Mucosa of descending colon (tissue), 3 donors: ENCODE data around the gene CD1E. TPM values are rescaled to one million over a fixed set of nuclear protein-coding genes. Genes with fewer than 3 reads are reported as not detected.

Experiments
- ATAC-seq: fragments of 200-7000 bp; cut with Tn5 transposase; one replicate; pipeline ENCODE4 v1.9.1; 2020; ENCODE audit warnings: mild to moderate bottlenecking, moderate library complexity
- DNase-seq, 3 donors: peaks; one replicate each; pipeline ENCODE4 v3.0.0-alpha.2; 2020
- H3K36me3 ChIP-seq: fragments of 200-600 bp; one replicate; pipeline ENCODE4 v1.8.0; 2021; ENCODE audit warnings: low read depth, mild to moderate bottlenecking
- H3K4me1 ChIP-seq: fragments of 200-600 bp; one replicate; pipeline ENCODE4 v1.8.0; 2021; ENCODE audit warnings: low read depth, mild to moderate bottlenecking
- H3K4me3 ChIP-seq: fragments of 200-600 bp; one replicate; pipeline ENCODE4 v1.8.0; 2021; ENCODE audit warnings: mild to moderate bottlenecking
- H3K9me3 ChIP-seq: fragments of 200-600 bp; one replicate; pipeline ENCODE4 v1.8.0; 2021; ENCODE audit warnings: mild to moderate bottlenecking
- CTCF ChIP-seq: fragments of 200-600 bp; IDR thresholded peaks from one replicate; pipeline ENCODE4 v1.8.0; 2022; ENCODE audit warnings: antibody characterized with exemption, mild to moderate bottlenecking
- intact Hi-C, 2 donors: fragments of 100-400 bp; cut with DNase I in 1 of 2; cut with micrococcal nuclease in 1 of 2; formaldehyde crosslinking; loops; one replicate each; pipeline versions ENCODE4 v1.11.0 to v1.11.1; 2022; cut with DNase I, micrococcal nuclease
- long read RNA-seq, 2 donors: library from polyadenylated mRNA; unstranded; transcript quantifications; one replicate each; pipeline ENCODE4 v2.0.0, GENCODE V29; 2019 to 2021
- total RNA-seq, 3 donors: library from RNA; stranded (reverse); fragmentation: NEBNext Ultra II Directional in 2 of 3; extraction: Animal tissue kit (Norgen Biotek cat#: 25700) in 2 of 3; gene quantifications; one replicate each; pipeline versions ENCODE4 v1.2.1 to v1.2.4, GENCODE V29; 2021 to 2023
- donor health status: DM: no; HTN: no; CAD: no; lungs with moderate emphysema.
- donor health status: DM: no; HTN: no; CAD: no.
- donor health status: DM: no; HTN: yes; CAD: no.

CD1E gene
- not detected for total RNA-seq
- long read RNA-seq, donor 1 = 0 reads
- long read RNA-seq, donor 2 = 0 reads

DNA sequence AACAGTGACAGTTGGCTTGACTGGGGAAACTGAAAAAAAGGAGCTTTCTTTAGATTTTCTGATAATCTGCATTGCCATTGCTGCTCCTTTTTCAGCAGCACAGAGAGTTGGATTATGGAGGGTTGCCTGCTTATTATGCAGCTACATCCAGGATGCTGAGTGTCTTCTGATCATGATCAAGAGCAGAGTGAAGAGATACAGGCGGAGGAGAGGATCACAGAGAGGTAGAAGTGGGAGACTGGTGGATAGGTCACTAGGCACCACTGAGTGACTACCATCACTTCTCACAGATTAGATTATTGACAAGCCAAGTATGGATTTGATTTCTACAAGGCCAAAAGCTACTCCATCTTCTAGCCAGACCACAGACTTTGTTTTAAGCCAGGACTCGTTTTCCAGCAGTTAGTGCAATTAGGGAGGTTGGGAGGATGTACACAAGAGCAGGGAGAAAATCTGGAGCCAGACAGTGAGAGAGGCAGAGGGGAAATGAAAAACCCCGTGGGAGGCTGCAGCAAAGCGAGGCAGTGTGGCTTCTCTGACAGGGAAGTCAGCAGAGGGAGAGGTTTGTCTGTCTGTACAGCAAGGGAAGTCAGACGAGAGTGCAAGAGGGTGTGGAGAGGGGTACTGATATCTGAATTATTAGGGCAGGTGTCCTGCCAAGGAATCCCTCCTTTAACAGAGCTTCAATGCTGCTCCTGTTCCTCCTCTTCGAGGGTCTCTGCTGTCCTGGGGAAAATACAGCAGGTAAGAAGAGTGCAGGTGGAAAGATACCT is at the start of gene CD1E:
Gene CD1E, plus strand, starts transcription at position 592 of the 773 bp plus-strand sequence. Its CDS starts 95 bp downstream, at position 687.
- intact Hi-C loops = no loop called here
- Histone ChIP-seq H3K4me3 (no peak within 1 kb of the TSS), H3K36me3 (no peaks in the 10 kb centered on the region), H3K9me3 (peaks cover 2% of the 10 kb centered on the region), H3K4me1 (no peaks in the 10 kb centered on the region)
- DNase-seq (no peak), ATAC-seq (no peak)
- no peak for TF ChIP-seq CTCF

GRCh38 chr1:158310623-158311022 is 43.1 kb upstream of the CD1E start:
- intact Hi-C loops = no loop called here
- TF ChIP-seq CTCF = no peak

DNA sequence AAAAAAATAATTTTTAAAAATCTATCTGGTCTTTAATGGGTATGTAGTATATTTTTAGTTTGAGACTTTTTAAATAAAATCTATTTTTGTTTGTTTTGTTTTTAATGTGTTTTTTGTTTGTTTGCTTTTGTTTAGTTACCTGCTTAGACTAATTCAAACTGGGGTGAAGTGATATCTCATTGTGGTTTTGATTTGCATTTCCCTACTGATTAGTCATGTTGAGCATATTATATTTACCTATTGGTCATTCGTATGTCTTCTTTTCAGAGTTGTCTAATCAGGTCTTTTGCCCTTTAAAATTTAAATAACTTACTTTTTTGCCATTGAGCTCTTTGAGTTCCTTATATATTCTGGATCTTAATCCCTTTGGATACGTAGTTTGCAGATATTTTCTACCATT is 42.6 kb upstream of the CD1E start:
- peaks cover 13% of the 10 kb centered on the region for H3K9me3 ChIP-seq
- no peak for ATAC-seq

More at GRCh38 chr1:158310623-158311022, 43.1 kb upstream of the CD1E start:
- H3K9me3 ChIP-seq = peaks cover 13% of the 10 kb centered on the region
- ATAC-seq = no peak
- H3K4me1 ChIP-seq = no peaks in the 10 kb centered on the region
- DNase-seq = no peak
- no peaks in the 10 kb centered on the region for H3K36me3 ChIP-seq
- H3K4me3 ChIP-seq = no peak overlapping the region

DNA sequence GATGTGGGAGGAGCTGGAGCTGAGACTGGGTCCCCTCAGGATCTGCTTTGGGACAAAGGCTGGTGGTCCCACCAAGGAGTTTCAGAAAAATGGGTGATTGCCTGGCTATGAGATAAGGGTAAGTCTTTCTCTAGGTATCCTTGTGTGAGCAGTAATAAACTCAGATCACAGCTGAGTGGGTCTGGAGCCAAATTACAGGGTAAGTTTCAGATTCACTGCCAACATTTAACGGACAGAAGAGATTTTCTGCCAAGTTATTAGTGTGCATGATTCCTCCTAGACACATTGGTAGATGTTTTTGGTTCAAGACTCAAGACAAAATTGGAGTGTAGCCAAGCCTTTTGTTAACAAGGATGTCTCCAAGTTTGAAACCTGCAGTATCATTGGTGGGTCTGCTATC is 29.8 kb upstream of the CD1E start:
- TF ChIP-seq CTCF = no peak
- no peaks in the 10 kb centered on the region for H3K36me3 ChIP-seq
- no peak for ATAC-seq
- H3K9me3 ChIP-seq = peaks cover 4% of the 10 kb centered on the region
- no peak for DNase-seq
- no peaks in the 10 kb centered on the region for H3K4me1 ChIP-seq
- H3K4me3 ChIP-seq = no peak overlapping the region
- intact Hi-C loops = no loop called here

More for the DNA sequence above, 42.6 kb upstream of the CD1E start:
- DNase-seq = no peak
- no peak for TF ChIP-seq CTCF
- intact Hi-C loops = no loop called here
- Histone ChIP-seq H3K36me3 (no peaks in the 10 kb centered on the region), H3K4me1 (no peaks in the 10 kb centered on the region), H3K4me3 (no peak overlapping the region)

GRCh38 chr1:158324395-158324794 is 29.3 kb upstream of the CD1E start:
- Histone ChIP-seq H3K4me3 (no peak overlapping the region), H3K36me3 (no peaks in the 10 kb centered on the region), H3K4me1 (no peaks in the 10 kb centered on the region), H3K9me3 (peaks cover 4% of the 10 kb centered on the region)
- no peak for ATAC-seq
- DNase-seq = no peak
- intact Hi-C loops = no loop called here
- TF ChIP-seq CTCF = no peak
